Loucy (cell line): ENCODE results near the gene CSTPP1.
"Not testable (repeated sequence)": the region's sequence is repeated elsewhere in the genome, so short reads cannot be mapped to it uniquely, and the experiment has no call there.

ENCODE experiments used
- H2AFZ ChIP-seq: fragments of 200-600 bp; sonication (generic); 2 replicates; pipeline ENCODE4 v1.6.0; 2016; ENCODE audit warnings: antibody characterized with exemption, mild to moderate bottlenecking, low read length, moderate library complexity
- H3F3A ChIP-seq: fragments of 200-600 bp; 2 replicates; pipeline ENCODE4 v1.6.0; 2016; ENCODE audit warnings: antibody characterized with exemption, low read depth, mild to moderate bottlenecking
- H3K27me3 ChIP-seq: fragments of 200-600 bp; sonication (generic); 2 replicates; pipeline ENCODE4 v1.6.1; 2014; ENCODE audit warnings: low read length, mild to moderate bottlenecking; ENCODE audit not compliant: insufficient read depth, poor library complexity, severe bottlenecking
- H3K36me3 ChIP-seq: fragments of 200-600 bp; sonication (generic); 2 replicates; pipeline ENCODE4 v1.6.1; 2016; ENCODE audit warnings: low read length; ENCODE audit not compliant: insufficient read depth
- H3K4me1 ChIP-seq: fragments of 200-600 bp; sonication (generic); 2 replicates; pipeline ENCODE4 v1.5.1; 2014; ENCODE audit warnings: low read length, mild to moderate bottlenecking; ENCODE audit not compliant: insufficient read depth, poor library complexity, severe bottlenecking
- H3K4me2 ChIP-seq: fragments of 200-600 bp; sonication (generic); 2 replicates; pipeline ENCODE4 v1.6.0; 2014; ENCODE audit warnings: antibody characterized with exemption, low read length, low read depth, mild to moderate bottlenecking; ENCODE audit not compliant: poor library complexity, severe bottlenecking
- H3K4me3 ChIP-seq: fragments of 200-600 bp; sonication (generic); 2 replicates; pipeline ENCODE4 v1.5.1; 2014; ENCODE audit warnings: low read length, mild to moderate bottlenecking, mixed read lengths; ENCODE audit not compliant: poor library complexity, severe bottlenecking
- H3K79me2 ChIP-seq: fragments of 200-600 bp; sonication (generic); 2 replicates; pipeline ENCODE4 v1.6.1; 2014; ENCODE audit warnings: low read length; ENCODE audit not compliant: insufficient read depth
- H3K9ac ChIP-seq: fragments of 200-600 bp; sonication (generic); 2 replicates; pipeline ENCODE4 v1.6.0; 2014; ENCODE audit warnings: mild to moderate bottlenecking, low read depth, low read length, moderate library complexity; ENCODE audit not compliant: poor library complexity, severe bottlenecking
- H3K9me2 ChIP-seq: fragments of 200-600 bp; sonication (generic); replicated peaks from 2 replicates; pipeline ENCODE4 v1.6.1; 2016; ENCODE audit warnings: low read depth, low read length, mixed read lengths
- H3K9me3 ChIP-seq: fragments of 200-600 bp; sonication (generic); 2 replicates; pipeline ENCODE4 v1.6.1; 2014; ENCODE audit warnings: mild to moderate bottlenecking, antibody characterized with exemption, low read length, low read depth; ENCODE audit not compliant: insufficient read depth
- H4K20me1 ChIP-seq: fragments of 200-600 bp; sonication (generic); 2 replicates; pipeline ENCODE4 v1.6.0; 2014; ENCODE audit warnings: antibody characterized with exemption, low read length, mild to moderate bottlenecking; ENCODE audit not compliant: insufficient read depth, poor library complexity, severe bottlenecking
- CTCF ChIP-seq: fragments of 200-600 bp; sonication (generic); conservative IDR thresholded peaks from 2 replicates; pipeline ENCODE4 v1.5.1; 2014; ENCODE audit warnings: mild to moderate bottlenecking, antibody characterized with exemption, low read length
- EZH2phosphoT487 ChIP-seq: fragments of 200-600 bp; IDR thresholded peaks from 2 replicates; pipeline ENCODE4 v1.6.1; 2018; ENCODE audit warnings: antibody characterized with exemption, mild to moderate bottlenecking, moderate library complexity, borderline replicate concordance

The CSTPP1 gene

GRCh38 chr11:47109051-47109726 is 172.6 kb downstream of the CSTPP1 start:
- Histone ChIP-seq H3K9ac (no peak overlapping the region), H3F3A (no peaks in the 10 kb centered on the region), H3K9me3 (no peaks in the 10 kb centered on the region), H3K79me2 (no peaks in the 10 kb centered on the region), H3K4me3 (no peak overlapping the region), H3K4me1 (no peaks in the 10 kb centered on the region), H3K36me3 (no peaks in the 10 kb centered on the region), H2AFZ (no peak overlapping the region), H3K9me2 (no peaks in the 10 kb centered on the region), H3K4me2 (no peak overlapping the region), H3K27me3 (no peaks in the 10 kb centered on the region), H4K20me1 (no peaks in the 10 kb centered on the region)
- no peak for TF ChIP-seq EZH2phosphoT487
- no peak for TF ChIP-seq CTCF

DNA sequence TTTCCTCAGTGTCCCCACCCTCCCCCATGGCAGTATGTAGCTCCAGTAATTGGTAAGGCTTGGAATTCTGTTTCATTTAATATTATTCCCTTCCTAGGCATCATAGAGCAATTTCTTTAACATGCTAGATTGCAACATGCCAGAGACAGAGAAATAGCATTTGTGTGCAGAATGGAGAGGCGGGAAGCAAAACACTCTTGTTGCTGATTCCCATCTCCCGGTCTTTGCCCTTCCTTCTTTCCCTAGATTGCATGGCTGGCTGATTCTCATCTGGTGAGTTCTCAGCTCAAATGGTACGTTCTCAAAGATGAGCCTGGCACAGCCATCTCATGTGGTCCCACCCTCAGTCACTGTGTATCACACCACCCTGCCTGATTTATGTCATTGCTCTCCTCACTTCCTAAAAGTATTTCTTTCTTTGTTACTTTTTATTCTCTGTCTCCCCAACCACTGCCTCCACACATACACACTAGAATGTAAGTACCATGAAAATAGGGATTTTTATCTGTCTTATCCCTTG is 173.2 kb downstream of the CSTPP1 start:
- Histone ChIP-seq H3K4me1 (no peaks in the 10 kb centered on the region), H3K4me2 (no peak overlapping the region), H3F3A (no peaks in the 10 kb centered on the region), H3K4me3 (no peak overlapping the region), H3K9ac (no peak overlapping the region), H3K27me3 (no peaks in the 10 kb centered on the region), H3K9me3 (no peaks in the 10 kb centered on the region), H4K20me1 (no peaks in the 10 kb centered on the region), H2AFZ (no peak overlapping the region), H3K36me3 (no peaks in the 10 kb centered on the region), H3K79me2 (no peaks in the 10 kb centered on the region), H3K9me2 (no peaks in the 10 kb centered on the region)
- no peak for TF ChIP-seq CTCF
- no peak for TF ChIP-seq EZH2phosphoT487

DNA sequence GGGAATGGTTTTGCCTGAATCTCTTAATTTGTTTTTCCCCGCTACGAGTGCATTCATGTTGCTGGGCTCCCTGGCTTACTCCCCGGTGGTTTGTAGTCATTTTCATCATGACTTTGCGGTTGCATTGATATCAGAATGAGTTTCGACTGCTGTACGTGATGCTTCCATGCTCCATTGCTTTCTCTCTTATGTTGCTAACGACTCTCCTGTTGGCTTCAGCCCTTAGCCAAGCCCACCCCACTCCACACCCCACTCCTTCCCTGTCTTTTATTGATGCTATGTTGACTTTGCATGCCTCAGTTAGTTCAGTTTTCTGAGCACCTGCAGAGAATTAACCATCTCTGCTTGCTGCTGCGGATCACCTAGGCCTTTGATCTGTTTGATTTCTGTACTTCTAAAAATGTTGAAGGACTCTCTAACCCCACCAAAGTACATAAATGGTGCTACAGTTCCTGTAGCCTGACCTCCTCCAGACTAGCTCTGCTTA is 174.8 kb downstream of the CSTPP1 start:
- H3K36me3 ChIP-seq, result no peaks in the 10 kb centered on the region
- H3K79me2 ChIP-seq, result no peaks in the 10 kb centered on the region
- no peaks in the 10 kb centered on the region for H3K9me3 ChIP-seq
- no peak overlapping the region for H2AFZ ChIP-seq
- no peak overlapping the region for H3K4me3 ChIP-seq
- no peaks in the 10 kb centered on the region for H3K27me3 ChIP-seq
- H3K4me1 ChIP-seq, result no peaks in the 10 kb centered on the region
- no peak for TF ChIP-seq CTCF
- TF ChIP-seq EZH2phosphoT487, result no peak
- H3K9me2 ChIP-seq, result no peaks in the 10 kb centered on the region
- no peak overlapping the region for H3K4me2 ChIP-seq
- H3F3A ChIP-seq, result no peaks in the 10 kb centered on the region
- H3K9ac ChIP-seq, result no peak overlapping the region
- H4K20me1 ChIP-seq, result no peaks in the 10 kb centered on the region

DNA sequence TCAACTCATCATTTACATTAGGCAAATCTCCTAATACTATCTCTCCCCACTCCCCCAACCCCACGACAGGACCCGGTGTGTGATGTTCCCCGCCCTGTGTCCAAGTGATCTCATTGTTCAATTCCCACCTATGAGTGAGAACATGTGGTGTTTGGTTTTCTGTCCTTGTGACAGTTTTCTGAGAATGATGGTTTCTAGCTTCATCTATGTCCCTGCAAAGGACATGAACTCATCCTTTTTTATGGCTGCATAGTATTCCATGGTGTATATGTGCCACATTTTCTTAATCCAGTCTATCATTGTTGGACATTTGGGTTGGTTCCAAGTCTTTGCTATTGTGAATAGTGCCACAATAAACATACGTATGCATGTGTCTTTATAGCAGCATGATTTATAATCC is 176.4 kb downstream of the CSTPP1 start:
- H3K36me3 ChIP-seq, H3K4me3 ChIP-seq, H3K9me2 ChIP-seq, H3K4me1 ChIP-seq, H3K4me2 ChIP-seq, H3K9ac ChIP-seq, H2AFZ ChIP-seq, H3K27me3 ChIP-seq, H4K20me1 ChIP-seq, H3K9me3 ChIP-seq, H3F3A ChIP-seq, H3K79me2 ChIP-seq: not testable (repeated sequence)

- not testable (repeated sequence) for H3K36me3 ChIP-seq, H3F3A ChIP-seq, H3K27me3 ChIP-seq, H3K4me1 ChIP-seq, H3K79me2 ChIP-seq, H3K4me3 ChIP-seq, H3K9me3 ChIP-seq, H4K20me1 ChIP-seq, H2AFZ ChIP-seq, H3K9ac ChIP-seq, H3K9me2 ChIP-seq, H3K4me2 ChIP-seq
Measured at GRCh38 chr11:47118958-47119688, 182.6 kb downstream of the CSTPP1 start.
